ENCODE results near the gene TIGD3. TPM values are rescaled to one million over a fixed set of nuclear protein-coding genes. Genes with fewer than 3 reads are reported as not detected.

TIGD3 gene
- total and polyA plus RNA-seq, 9 of the 15 experiments (the other 6 are each of a cell fraction or from before 2014, with no cell fraction given): 0.06 to 1.3 (median 0.56) TPM

GRCh38 chr11:65382033-65382803 is 27.7 kb downstream of the TIGD3 start, which contains the start of gene SLC25A45 (continued):
- no peak for TF ChIP-seq CBX5 (IDR thresholded peaks at IDR 0.05; ENCODE audit: borderline replicate concordance, low read depth)
- TF ChIP-seq ZNF174 (CRISPR knock-in tag; IDR thresholded peaks at IDR 0.05): no peak
- TF ChIP-seq CXXC5 (CRISPR knock-in tag; IDR thresholded peaks at IDR 0.05): peak; percentile 91
- TF ChIP-seq HINFP (tag; conservative IDR thresholded peaks at IDR 0.05; ENCODE audit: low read depth): peak; percentile 62
- TF ChIP-seq SOX6 (IDR thresholded peaks at IDR 0.05): peak; percentile 61
- TF ChIP-seq ZNF444 (CRISPR knock-in tag; IDR thresholded peaks at IDR 0.05): 0 out of 2 replicates have a peak, but pooled peaks have one; percentile 17
- TF ChIP-seq ZNF311 (CRISPR knock-in tag; IDR thresholded peaks at IDR 0.05): no peak
- no peak for TF ChIP-seq SNIP1 (IDR thresholded peaks at IDR 0.05; ENCODE audit: low read depth)
- peak; percentile 12 to 81; a peak in 3 of 4 replicates for TF ChIP-seq TBL1XR1 (IDR thresholded peaks at IDR 0.05; ENCODE audit: low read length in 2 of 2)
- no peak for TF ChIP-seq CCAR2 (IDR thresholded peaks at IDR 0.05; ENCODE audit: low read depth, low read length)
- no peak for TF ChIP-seq CSDE1 (IDR thresholded peaks at IDR 0.05)
- TF ChIP-seq ZNF124 (CRISPR knock-in tag; IDR thresholded peaks at IDR 0.05): no peak
- no peak for TF ChIP-seq PTTG1 (tag; IDR thresholded peaks at IDR 0.05; ENCODE audit: low read depth)
- TF ChIP-seq NFRKB (IDR thresholded peaks at IDR 0.05; ENCODE audit: low read depth): no peak; the same call in 1 of the 2 replicates
- TF ChIP-seq POLR2B (IDR thresholded peaks at IDR 0.05; ENCODE audit: low read depth, partially characterized antibody): peak; percentile 43
- TF ChIP-seq IFI16 (CRISPR knock-in tag; IDR thresholded peaks at IDR 0.05): 0 out of 2 replicates have a peak, but pooled peaks have one; percentile 15
- peak; percentile 95 for TF ChIP-seq EP400 (IDR thresholded peaks at IDR 0.05)
- TF ChIP-seq MIER1 (IDR thresholded peaks at IDR 0.05; ENCODE audit: low read depth): no peak
- TF ChIP-seq ZNF785 (CRISPR knock-in tag; IDR thresholded peaks at IDR 0.05): no peak
- TF ChIP-seq HNRNPH1 (optimal IDR thresholded peaks at IDR 0.05; ENCODE audit: low read depth, low read length): no peak
- TF ChIP-seq BRF2 (IDR thresholded peaks at IDR 0.05; ENCODE audit: borderline replicate concordance, insufficient read depth, insufficient read length): no peak
- TF ChIP-seq ZNF445 (CRISPR knock-in tag; IDR thresholded peaks at IDR 0.05; ENCODE audit: low read depth): no peak
- TF ChIP-seq TAF9B (IDR thresholded peaks at IDR 0.05; ENCODE audit: partially characterized antibody): no peak
- TF ChIP-seq ZNF134 (CRISPR knock-in tag; conservative IDR thresholded peaks at IDR 0.05): no peak
- no peak for TF ChIP-seq ELF1 (tag; IDR thresholded peaks at IDR 0.05)
- peak; percentile 85 for TF ChIP-seq L3MBTL2 (IDR thresholded peaks at IDR 0.05)
- peak; percentile 28 to 84; a peak in 2 of 4 replicates for TF ChIP-seq FOXA3 (CRISPR knock-in tag; conservative IDR thresholded peaks at IDR 0.05 in 1 of 2, IDR thresholded peaks at IDR 0.05 in 1 of 2)
